Pancreas (tissue), 10 donors: ENCODE results near the gene DHPS. TPM values are rescaled to one million over a fixed set of nuclear protein-coding genes. Genes with fewer than 3 reads are reported as not detected.
"Not testable (repeated sequence)": the region's sequence is repeated elsewhere in the genome, so short reads cannot be mapped to it uniquely, and the experiment has no call there.

Source experiments
- ATAC-seq, 4 donors: fragments of 200-7000 bp; cut with Tn5 transposase; one replicate each; pipeline versions ENCODE4 v1.8.0 to v1.9.1; 2020; ENCODE audit warnings: mild to moderate bottlenecking in 4 of 4, moderate library complexity in 4 of 4
- DNase-seq, 6 donors: peaks; one replicate each; pipeline ENCODE4 v3.0.0-alpha.2; 2020
- FAIRE-seq: peaks from 2 replicates; lab custom pipeline; 2012; peaks lifted over from hg19 to GRCh38; lab: Jason Lieb, UNC
- H3K27ac ChIP-seq, 4 donors: fragments of 200-600 bp; sonication (generic); 1 replicate in 3 of 4; 2 replicates in 1 of 4; pipeline versions ENCODE4 v1.5.0 to v1.8.0; 2020
- H3K27me3 ChIP-seq, 4 donors: fragments of 200-600 bp; one replicate each; pipeline ENCODE4 v1.8.0; 2021
- H3K36me3 ChIP-seq, 3 donors: fragments of 200-600 bp; sonication (generic) in 1 of 3; one replicate each; pipeline versions ENCODE4 v1.5.0 to v1.8.0; 2020 to 2021
- H3K4me1 ChIP-seq, 3 donors: fragments of 200-600 bp; one replicate each; pipeline ENCODE4 v1.8.0; 2021
- H3K4me3 ChIP-seq, 4 donors: fragments of 200-600 bp; sonication (generic) in 2 of 4; one replicate each; pipeline versions ENCODE4 v1.5.0 to v1.8.0; 2020 to 2021
- H3K9me3 ChIP-seq, 4 donors: fragments of 200-600 bp; one replicate each; pipeline ENCODE4 v1.8.0; 2021
- WGBS, 2 donors: extraction: QIAGEN DNeasy Blood & Tissue Kit; methylation state at CpG; one replicate each; pipeline ENCODE4 v1.1.7; 2013; 5-methylcytosine and 5-hydroxymethylcytosine counted together
- intact Hi-C, 3 donors: fragments of 100-400 bp; cut with DNase I; formaldehyde crosslinking; loops; one replicate each; pipeline versions ENCODE4 v1.11.1 to v1.14.2; 2022
- polyA plus RNA-seq, 2 donors: library from polyadenylated mRNA; stranded (reverse); fragments of 200-250 nt; gene quantifications; one replicate each; pipeline ENCODE4 v1.2.3, GENCODE V29; 2013
- total RNA-seq, 6 donors: library from RNA; stranded (reverse); fragmentation: NEBNext Ultra II Directional in 4 of 6; extraction: Animal tissue kit (Norgen Biotek cat#: 25700) in 4 of 6; gene quantifications; one replicate each; pipeline versions ENCODE4 v1.2.1 to v1.2.4, GENCODE V29; 2021 to 2023
- TF ChIP-seq, protein P1 (sequence below), 4 donors: fragments of 200-600 bp; sonication (generic) in 3 of 4; IDR thresholded peaks; one replicate each; pipeline versions ENCODE4 v1.5.0 to v1.8.0; 2021; ENCODE audit warnings: antibody characterized with exemption in 4 of 4
- donor health status: healthy with polysubstance abuse.
- donor health status: DM: no; HTN: no; CAD: no; lungs with moderate emphysema.
- donor health status: DM: no; HTN: no; CAD: no.
- donor health status: control.
- donor health status: control.
- donor health status: Bipolar disorder and iron deficiency.
- donor health status: DM: yes; HTN: yes; CAD: no.
- donor health status: DM: no; HTN: no; CAD: no.
- donor health status: DM: no; HTN: no; CAD: no.
- donor health status: DM: yes; HTN: yes; CAD: no.

Gene DHPS
- total and polyA plus RNA-seq, 8 donors: 36.0 to 85.7 (median 49.9) TPM

- no peaks in the 10 kb centered on the region for H3K36me3 ChIP-seq
- no peak for DNase-seq
- ATAC-seq: no peak
- WGBS, 2 donors: 86 to 88% methylated on average over 9 of the region's 9 CpGs
- TF ChIP-seq, protein P1, sequence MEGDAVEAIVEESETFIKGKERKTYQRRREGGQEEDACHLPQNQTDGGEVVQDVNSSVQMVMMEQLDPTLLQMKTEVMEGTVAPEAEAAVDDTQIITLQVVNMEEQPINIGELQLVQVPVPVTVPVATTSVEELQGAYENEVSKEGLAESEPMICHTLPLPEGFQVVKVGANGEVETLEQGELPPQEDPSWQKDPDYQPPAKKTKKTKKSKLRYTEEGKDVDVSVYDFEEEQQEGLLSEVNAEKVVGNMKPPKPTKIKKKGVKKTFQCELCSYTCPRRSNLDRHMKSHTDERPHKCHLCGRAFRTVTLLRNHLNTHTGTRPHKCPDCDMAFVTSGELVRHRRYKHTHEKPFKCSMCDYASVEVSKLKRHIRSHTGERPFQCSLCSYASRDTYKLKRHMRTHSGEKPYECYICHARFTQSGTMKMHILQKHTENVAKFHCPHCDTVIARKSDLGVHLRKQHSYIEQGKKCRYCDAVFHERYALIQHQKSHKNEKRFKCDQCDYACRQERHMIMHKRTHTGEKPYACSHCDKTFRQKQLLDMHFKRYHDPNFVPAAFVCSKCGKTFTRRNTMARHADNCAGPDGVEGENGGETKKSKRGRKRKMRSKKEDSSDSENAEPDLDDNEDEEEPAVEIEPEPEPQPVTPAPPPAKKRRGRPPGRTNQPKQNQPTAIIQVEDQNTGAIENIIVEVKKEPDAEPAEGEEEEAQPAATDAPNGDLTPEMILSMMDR (IDR thresholded peaks at IDR 0.05): no peak
- H3K27ac ChIP-seq: no peak within 1 kb of the TSS
- no peak within 1 kb of the TSS for H3K4me3 ChIP-seq
- no peaks in the 10 kb centered on the region for H3K9me3 ChIP-seq
- FAIRE-seq: no peak
- intact Hi-C loops: no loop called here
- no peaks in the 10 kb centered on the region for H3K4me1 ChIP-seq
- no peaks in the 10 kb centered on the region for H3K27me3 ChIP-seq
Observed at GRCh38 chr19:12687496-12688196, 6.0 kb upstream of the DHPS start, which contains the start of gene GNG14. Gene GNG14, plus strand, starts transcription at chr19:12687998. Its CDS starts 51 bp downstream, at chr19:12688049.

GRCh38 chr19:12685831-12686230 lies 4.2 kb upstream of the DHPS start:
- Histone ChIP-seq H3K27me3 (no peaks in the 10 kb centered on the region), H3K9me3 (no peaks in the 10 kb centered on the region), H3K4me3 (no peak overlapping the region), H3K27ac (no peak overlapping the region), H3K4me1 (peaks cover 0 to under 1% (median 0%) of the 10 kb centered on the region in 3 donors), H3K36me3 (no peaks in the 10 kb centered on the region)
- TF ChIP-seq, protein P1 (IDR thresholded peaks at IDR 0.05): no peak
- ATAC-seq (no peak), DNase-seq (no peak), FAIRE-seq (no peak)
- WGBS, 2 donors: 78 to 91% methylated on average over 3 of the region's 3 CpGs
- intact Hi-C loops: no loop called here

DNA sequence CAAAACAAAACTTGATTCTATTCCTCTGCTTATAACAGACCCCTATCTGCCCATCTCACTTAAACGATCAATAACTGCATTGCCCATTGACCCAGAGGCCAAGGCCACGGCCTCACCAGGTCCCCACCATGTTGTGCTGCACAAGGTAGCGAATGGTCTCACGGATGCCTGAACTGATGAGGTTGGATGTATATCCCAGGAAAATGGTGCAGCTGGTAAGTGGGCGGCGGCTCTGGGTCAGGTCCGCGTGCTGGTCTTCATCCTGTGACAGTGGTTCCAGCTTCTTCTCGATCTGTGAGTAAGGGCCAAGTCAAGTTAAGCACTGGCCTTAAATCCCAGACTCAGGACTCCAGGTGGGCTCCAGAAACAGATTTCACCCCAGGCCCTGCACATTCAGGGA lies 1.6 kb downstream of the DHPS start:
- H3K27ac ChIP-seq: no peak overlapping the region
- ATAC-seq (no peak), FAIRE-seq (no peak), DNase-seq (no peak)
- H3K4me1 ChIP-seq: peaks cover 0 to 3% (median 2%) of the 10 kb centered on the region in 3 donors
- peaks cover 2 to 33% (median 18%) of the 10 kb centered on the region in 3 donors for H3K36me3 ChIP-seq
- intact Hi-C loops: no loop called here
- 87% methylated on average over 9 of the region's 9 CpGs for WGBS, 2 donors
- H3K9me3 ChIP-seq: no peaks in the 10 kb centered on the region
- H3K27me3 ChIP-seq: no peaks in the 10 kb centered on the region
- TF ChIP-seq, protein P1 (IDR thresholded peaks at IDR 0.05): no peak
- H3K4me3 ChIP-seq: no peak overlapping the region

- WGBS, 2 donors: 82 to 87% methylated on average over 5 of the region's 5 CpGs
- H3K9me3 ChIP-seq, FAIRE-seq, H3K27me3 ChIP-seq, H3K4me1 ChIP-seq, H3K4me3 ChIP-seq, ATAC-seq, H3K27ac ChIP-seq, DNase-seq: not testable (repeated sequence)
- intact Hi-C loops: loop anchor here in 1 of 3 donors (10.0 kb wide), 1 partner anchor 113 kb away; no protein-coding TSS in a partner anchor
- H3K36me3 ChIP-seq: peaks cover 3 to 46% (median 23%) of the 10 kb centered on the region in 3 donors
Observed at GRCh38 chr19:12678039-12678438, 3.6 kb downstream of the DHPS start.

- Histone ChIP-seq H3K9me3 (no peaks in the 10 kb centered on the region), H3K4me3 (no peak overlapping the region), H3K27ac (no peak overlapping the region), H3K4me1 (peaks cover 0 to 3% (median 2%) of the 10 kb centered on the region in 3 donors), H3K27me3 (no peaks in the 10 kb centered on the region), H3K36me3 (peaks cover 3 to 46% (median 23%) of the 10 kb centered on the region in 3 donors)
- WGBS, 2 donors: 88 to 94% methylated on average over 12 of the region's 12 CpGs
- FAIRE-seq (no peak), DNase-seq (peak in 1 of 6 donors; percentile 37), ATAC-seq (no peak)
- intact Hi-C loops: loop anchor here in 1 of 3 donors (10.0 kb wide), 1 partner anchor 112 kb away; no protein-coding TSS in a partner anchor
- TF ChIP-seq, protein P1 (IDR thresholded peaks at IDR 0.05): no peak
Observed at GRCh38 chr19:12676928-12677327, 4.8 kb downstream of the DHPS start.
